Stimulated activated effector memory CD8-positive, alpha-beta T cell treated with anti-CD3 and anti-CD28 coated beads, Interleukin-12 subunit alpha, Interleukin-12 subunit beta, amount 100 ng/mL, for 72 hours (primary cell): ENCODE results near the gene FOXK1.

Experiments
- ATAC-seq: fragments of 150-1000 bp; cut with Tn5 transposase; 2 replicates; pipeline ENCODE4 v1.10.0; 2021
- DNase-seq, 2 donors: peaks; one replicate each; pipeline ENCODE4 v3.0.0; 2021 to 2022; ENCODE audit warnings: low spot score in 2 of 2
- H3K27ac Mint-ChIP-seq: one replicate; pipeline ENCODE4 v1.8.0; 2022; ENCODE audit warnings: mild to moderate bottlenecking, mixed read lengths
- H3K36me3 Mint-ChIP-seq: one replicate; pipeline ENCODE4 v1.8.0; 2022; ENCODE audit warnings: mild to moderate bottlenecking, mixed read lengths
- H3K4me1 Mint-ChIP-seq: one replicate; pipeline ENCODE4 v1.8.0; 2022; ENCODE audit warnings: mixed read lengths
- H3K4me3 Mint-ChIP-seq: one replicate; pipeline ENCODE4 v1.8.0; 2022; ENCODE audit warnings: mild to moderate bottlenecking, mixed read lengths
- H3K9me3 Mint-ChIP-seq: one replicate; pipeline ENCODE4 v1.8.0; 2022; ENCODE audit warnings: mixed read lengths

Gene FOXK1

DNA sequence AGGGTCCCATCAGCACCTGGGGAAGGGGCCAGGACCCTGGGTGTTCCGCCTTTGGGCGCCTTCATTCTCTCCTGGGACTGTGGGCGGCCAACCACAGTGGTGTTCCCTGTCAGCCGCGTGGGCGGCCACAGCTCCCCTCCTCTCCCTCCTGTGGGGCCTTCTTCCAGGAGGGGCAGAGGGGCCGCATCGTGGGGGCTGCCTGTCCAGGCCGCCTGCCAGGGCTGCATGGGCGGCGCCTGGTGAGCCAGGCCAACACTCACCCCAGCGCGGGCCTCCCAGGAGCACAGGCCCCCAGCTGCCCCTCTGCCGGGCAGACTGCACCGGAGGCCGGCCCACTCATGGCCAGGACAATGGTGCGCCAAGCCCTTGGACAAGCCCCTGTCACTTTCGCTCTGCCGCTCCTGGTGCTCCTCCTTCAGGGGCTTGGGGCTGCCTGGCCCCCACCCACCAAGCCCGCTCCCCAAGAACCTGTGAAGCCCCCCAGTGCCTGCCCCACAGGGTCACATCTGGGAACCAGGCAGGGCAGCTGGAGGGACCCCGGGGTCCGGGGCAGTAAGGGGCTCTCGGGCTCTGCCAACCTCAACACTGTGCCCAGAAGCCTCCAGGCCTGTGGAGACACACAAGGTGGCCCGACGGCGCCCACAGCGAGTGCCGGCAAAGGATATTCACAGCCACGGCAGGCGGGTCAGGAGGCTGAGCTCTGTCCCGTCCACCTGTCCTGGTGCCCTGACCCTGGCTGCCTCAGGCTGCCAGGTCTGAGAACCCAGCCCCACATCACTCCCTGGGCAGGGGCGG lies 136.1 kb downstream of the FOXK1 start:
- ATAC-seq (no peak), DNase-seq (no peak)
- H3K36me3 Mint-ChIP-seq = peaks cover 2% of the 10 kb centered on the region
- H3K4me1 Mint-ChIP-seq = no peaks in the 10 kb centered on the region
- H3K27ac Mint-ChIP-seq = no peak overlapping the region
- H3K9me3 Mint-ChIP-seq = no peaks in the 10 kb centered on the region
- no peak overlapping the region for H3K4me3 Mint-ChIP-seq

DNA sequence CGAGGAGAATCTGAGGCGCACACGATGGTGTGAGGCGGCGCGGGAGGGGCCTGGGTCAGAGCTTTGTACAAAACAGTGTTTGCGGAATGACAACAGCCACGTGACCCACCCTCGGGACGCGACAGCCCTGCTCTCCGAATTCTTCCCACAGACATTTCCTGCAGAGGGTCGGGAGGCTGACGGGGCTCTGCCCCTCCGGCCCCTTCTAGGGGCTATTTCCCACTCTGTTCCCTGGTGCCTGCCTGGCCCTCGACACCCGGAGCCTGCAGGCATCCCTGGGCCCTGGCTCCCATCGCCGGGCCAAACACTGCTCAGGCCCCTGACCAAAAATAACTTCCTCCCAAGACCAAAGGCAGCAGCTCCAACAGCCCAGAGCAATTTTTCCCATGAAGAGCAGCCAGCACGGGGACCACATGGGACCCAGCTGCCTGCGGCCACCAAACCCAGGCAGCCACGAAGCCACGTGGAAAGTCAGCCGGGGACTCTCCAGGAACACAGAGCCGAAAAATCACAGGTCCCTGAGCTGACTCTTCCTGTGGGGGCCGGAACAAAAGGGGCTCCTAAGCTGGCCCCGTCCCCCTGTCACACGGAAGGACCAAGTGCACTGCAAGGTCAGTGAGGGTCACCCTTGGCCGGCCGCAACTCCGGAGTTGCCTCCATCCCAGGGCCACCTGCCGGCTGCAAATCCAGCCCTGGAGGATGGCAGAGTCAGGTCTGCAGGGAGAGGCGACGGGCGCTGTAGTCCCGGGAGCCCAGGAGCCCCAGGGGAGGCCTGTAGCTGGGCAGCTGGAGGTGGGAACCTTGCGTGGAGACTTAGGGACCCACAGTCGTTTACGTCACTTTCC lies 137.7 kb downstream of the FOXK1 start:
- Mint-ChIP-seq H3K27ac (no peak overlapping the region), H3K4me3 (no peak overlapping the region), H3K4me1 (no peaks in the 10 kb centered on the region), H3K36me3 (no peaks in the 10 kb centered on the region), H3K9me3 (no peaks in the 10 kb centered on the region)
- ATAC-seq (no peak), DNase-seq (no peak)

DNA sequence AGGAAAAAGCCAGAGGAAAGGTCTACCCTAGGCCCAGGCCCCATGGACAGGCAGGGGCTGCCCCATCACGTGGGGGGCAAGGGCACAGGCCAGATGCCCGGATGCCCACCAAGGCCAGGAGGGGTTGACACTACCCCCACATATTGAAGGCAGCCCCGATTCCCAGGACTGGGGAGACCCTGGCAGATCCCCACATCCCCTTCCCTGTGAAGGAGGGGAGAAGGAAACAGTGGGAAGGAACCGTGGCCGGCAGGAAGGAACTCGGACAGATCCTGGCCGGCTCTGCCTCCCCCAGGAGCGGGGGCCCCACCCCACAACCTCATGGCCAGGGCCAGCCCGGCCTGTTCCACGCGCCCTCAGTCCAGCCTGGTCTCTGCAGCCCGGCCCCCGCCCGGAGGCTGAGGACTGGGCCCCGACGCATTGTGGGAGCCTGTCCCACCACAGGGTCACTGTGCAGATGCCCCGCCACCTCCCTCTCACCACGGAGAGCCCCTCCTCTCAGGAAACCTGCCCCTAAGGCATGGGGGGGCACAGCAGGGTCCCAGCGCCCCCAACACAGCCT lies 138.4 kb downstream of the FOXK1 start:
- Mint-ChIP-seq H3K4me1 (no peaks in the 10 kb centered on the region), H3K9me3 (no peaks in the 10 kb centered on the region), H3K36me3 (no peaks in the 10 kb centered on the region), H3K27ac (no peak overlapping the region), H3K4me3 (no peak overlapping the region)
- DNase-seq (no peak), ATAC-seq (no peak)
